A673 (cell line): Measurements from ENCODE around the gene SLC16A7. TPM values are rescaled to one million over a fixed set of nuclear protein-coding genes. Genes with fewer than 3 reads are reported as not detected.

ENCODE experiments used
- BruUV-seq: library from RNA; stranded (reverse); fragments of 400-500 nt; replicated peaks from 2 replicates; lab custom pipeline; 2021; lab: Mats Ljungman, UMichigan
- CTCF ChIA-PET: fragments of 300-600 bp; sonication (Branson Sonifier 250); formaldehyde crosslinking; loops from one replicate; lab custom pipeline; 2022; ENCODE audit warnings: antibody characterized with exemption; lab: Charles Lee
- POLR2A ChIA-PET: fragments of 300-600 bp; sonication (Branson Sonifier 250); formaldehyde crosslinking; loops from one replicate; lab custom pipeline; 2022; ENCODE audit warnings: antibody characterized with exemption; ENCODE audit not compliant: low non-redundant PET; lab: Charles Lee
- DNase-seq: peaks from one replicate; pipeline ENCODE4 v3.0.0-alpha.2; 2015; ENCODE audit warnings: low spot score
- H3K27ac ChIP-seq: fragments of 200-600 bp; sonication (generic); 2 replicates; pipeline ENCODE4 v1.5.1; 2016; ENCODE audit warnings: mixed run types, low read depth, mild to moderate bottlenecking, mixed read lengths, antibody characterized with exemption, low read length; ENCODE audit not compliant: poor library complexity, severe bottlenecking
- H3K27me3 ChIP-seq: fragments of 200-600 bp; sonication (generic); replicated peaks from 2 replicates; pipeline ENCODE4 v1.6.1; 2017; ENCODE audit warnings: mixed run types, low read depth, mild to moderate bottlenecking, mixed read lengths, antibody characterized with exemption, low read length; ENCODE audit not compliant: insufficient read depth, poor library complexity
- H3K36me3 ChIP-seq: fragments of 200-600 bp; sonication (generic); 2 replicates; pipeline ENCODE4 v1.6.1; 2016; ENCODE audit warnings: mixed run types, mild to moderate bottlenecking, mixed read lengths, antibody characterized with exemption, low read length; ENCODE audit not compliant: insufficient read depth, poor library complexity, severe bottlenecking
- H3K4me1 ChIP-seq: fragments of 200-600 bp; sonication (generic); 2 replicates; pipeline ENCODE4 v1.6.1; 2017; ENCODE audit warnings: mixed run types, mild to moderate bottlenecking, mixed read lengths, antibody characterized with exemption, low read length; ENCODE audit not compliant: insufficient read depth, poor library complexity, severe bottlenecking
- H3K4me3 ChIP-seq: fragments of 200-600 bp; sonication (generic); 2 replicates; pipeline ENCODE4 v1.5.1; 2016; ENCODE audit warnings: low read depth, mixed run types, mild to moderate bottlenecking, mixed read lengths, low read length; ENCODE audit not compliant: poor library complexity, severe bottlenecking
- H3K9me3 ChIP-seq: fragments of 200-600 bp; sonication (generic); 2 replicates; pipeline ENCODE4 v1.6.1; 2016; ENCODE audit warnings: mixed run types, low read depth, mild to moderate bottlenecking, mixed read lengths, antibody characterized with exemption, low read length; ENCODE audit not compliant: poor library complexity, severe bottlenecking
- CTCF ChIP-seq: fragments of 300-800, 200-600 bp; sonication (generic); conservative IDR thresholded peaks from 2 replicates; pipeline ENCODE4 v1.5.1; 2017; ENCODE audit warnings: low read depth, mild to moderate bottlenecking, antibody characterized with exemption, low read length, moderate library complexity, mixed read lengths
- EZH2 ChIP-seq: fragments of 200-600 bp; sonication (generic); IDR thresholded peaks from 2 replicates; pipeline ENCODE4 v1.6.1; 2017; ENCODE audit warnings: borderline replicate concordance, low read depth, mild to moderate bottlenecking, mixed read lengths, antibody characterized with exemption, low read length; ENCODE audit not compliant: poor library complexity, severe bottlenecking
- intact Hi-C: fragments of 100-400 bp; cut with micrococcal nuclease; formaldehyde crosslinking; loops from one replicate; pipeline ENCODE4 v1.10.0; 2022; ENCODE audit not compliant: unreplicated experiment
- total RNA-seq: library from RNA; stranded (reverse); gene quantifications from 2 replicates; pipeline ENCODE4 v1.2.3, GENCODE V29; 2021

SLC16A7 gene
- total RNA-seq, 1 experiment from 2014 or later, result 2.5 TPM

- no peak overlapping the region for H3K27ac ChIP-seq
- no peaks in the 10 kb centered on the region for H3K27me3 ChIP-seq
- no peak overlapping the region for H3K4me3 ChIP-seq
- no TSS peak for BruUV-seq
- ChIA-PET CTCF (no interaction called here), POLR2A (no interaction called here)
- TF ChIP-seq EZH2, result no peak
- no peak for TF ChIP-seq CTCF
- no peak for DNase-seq
- intact Hi-C loops, result no loop called here
- no peaks in the 10 kb centered on the region for H3K9me3 ChIP-seq
- no peaks in the 10 kb centered on the region for H3K36me3 ChIP-seq
- H3K4me1 ChIP-seq, result no peaks in the 10 kb centered on the region
These were observed 12.7 kb upstream of the SLC16A7 start for GRCh38 chr12:59583003-59583712.

- no peaks in the 10 kb centered on the region for H3K4me1 ChIP-seq
- TF ChIP-seq EZH2 (no peak), CTCF (no peak)
- ChIA-PET POLR2A (no interaction called here), CTCF (no interaction called here)
- H3K4me3 ChIP-seq, result no peak overlapping the region
- H3K9me3 ChIP-seq, result no peaks in the 10 kb centered on the region
- no peaks in the 10 kb centered on the region for H3K27me3 ChIP-seq
- no peak overlapping the region for H3K27ac ChIP-seq
- intact Hi-C loops, result no loop called here
- no peak for DNase-seq
- BruUV-seq, result no TSS peak
- no peaks in the 10 kb centered on the region for H3K36me3 ChIP-seq
These were observed 8.1 kb upstream of the SLC16A7 start for GRCh38 chr12:59587710-59588109.

GRCh38 chr12:59593761-59594160 lies 2.1 kb upstream of the SLC16A7 start:
- CTCF ChIA-PET, result no interaction called here
- no peaks in the 10 kb centered on the region for H3K27me3 ChIP-seq
- TF ChIP-seq EZH2 (no peak), CTCF (no peak)
- DNase-seq, result no peak
- POLR2A ChIA-PET, result no interaction called here
- no peaks in the 10 kb centered on the region for H3K9me3 ChIP-seq
- intact Hi-C loops, result loop anchor here (1.0 kb wide), 1 partner anchor 29 kb away; no protein-coding TSS in a partner anchor
- no TSS peak for BruUV-seq
- no peaks in the 10 kb centered on the region for H3K36me3 ChIP-seq
- H3K4me3 ChIP-seq, result no peak overlapping the region
- H3K4me1 ChIP-seq, result no peaks in the 10 kb centered on the region
- no peak overlapping the region for H3K27ac ChIP-seq
